Parathyroid adenoma (tissue), 2 donors: ENCODE data around the gene RPL39L.

ENCODE experiments used
- H2AFZ ChIP-seq: fragments of 300-600 bp; sonication (generic); one replicate; pipeline ENCODE4 v1.7.0; 2017; ENCODE audit warnings: antibody characterized with exemption, mild to moderate bottlenecking
- H3K27ac ChIP-seq: fragments of 300-600 bp; sonication (generic); one replicate; pipeline ENCODE4 v1.7.0; 2017
- H3K27me3 ChIP-seq: fragments of 300-600 bp; sonication (generic); one replicate; pipeline ENCODE4 v1.7.0; 2017; ENCODE audit warnings: low read length; ENCODE audit not compliant: control insufficient read depth, insufficient read depth
- H3K36me3 ChIP-seq: fragments of 300-600 bp; sonication (generic); one replicate; pipeline ENCODE4 v1.7.0; 2017; ENCODE audit warnings: low read length; ENCODE audit not compliant: control insufficient read depth, insufficient read depth
- H3K4me1 ChIP-seq: fragments of 300-600 bp; sonication (generic); one replicate; pipeline ENCODE4 v1.7.0; 2017; ENCODE audit warnings: control low read depth
- H3K4me2 ChIP-seq: fragments of 300-600 bp; sonication (generic); one replicate; pipeline ENCODE4 v1.7.0; 2017; ENCODE audit warnings: low read length
- H3K4me3 ChIP-seq: fragments of 300-600 bp; sonication (generic); one replicate; pipeline ENCODE4 v1.7.0; 2017; ENCODE audit warnings: low read depth, low read length
- H3K79me2 ChIP-seq: fragments of 300-600 bp; sonication (generic); one replicate; pipeline ENCODE4 v1.7.0; 2017; ENCODE audit warnings: control low read depth
- H3K9ac ChIP-seq: fragments of 300-600 bp; sonication (generic); one replicate; pipeline ENCODE4 v1.7.0; 2017; ENCODE audit warnings: mild to moderate bottlenecking
- H3K9me3 ChIP-seq: fragments of 300-600 bp; sonication (generic); one replicate; pipeline ENCODE4 v1.7.0; 2017; ENCODE audit warnings: low read length; ENCODE audit not compliant: control insufficient read depth
- CTCF ChIP-seq: fragments of 300-600 bp; sonication (generic); IDR thresholded peaks from one replicate; pipeline ENCODE4 v1.7.0; 2017; ENCODE audit warnings: antibody characterized with exemption, mild to moderate bottlenecking
- donor health status: primary hyperparathyroidism.

The RPL39L gene

GRCh38 chr3:187072511-187072910 is 66.8 kb downstream of the RPL39L start:
- no peak overlapping the region for H2AFZ ChIP-seq
- no peaks in the 10 kb centered on the region for H3K79me2 ChIP-seq
- no peak overlapping the region for H3K4me2 ChIP-seq
- no peaks in the 10 kb centered on the region for H3K36me3 ChIP-seq
- TF ChIP-seq CTCF, result no peak
- no peaks in the 10 kb centered on the region for H3K27me3 ChIP-seq
- H3K9me3 ChIP-seq, result no peaks in the 10 kb centered on the region
- no peaks in the 10 kb centered on the region for H3K4me1 ChIP-seq
- H3K9ac ChIP-seq, result no peak overlapping the region
- H3K4me3 ChIP-seq, result no peak overlapping the region
- no peak overlapping the region for H3K27ac ChIP-seq

- TF ChIP-seq CTCF, result no peak
- Histone ChIP-seq H3K4me1 (no peaks in the 10 kb centered on the region), H3K4me2 (no peak overlapping the region), H3K36me3 (no peaks in the 10 kb centered on the region), H3K9me3 (no peaks in the 10 kb centered on the region), H3K4me3 (no peak overlapping the region), H3K27ac (no peak overlapping the region), H2AFZ (no peak overlapping the region), H3K27me3 (no peaks in the 10 kb centered on the region), H3K9ac (no peak overlapping the region), H3K79me2 (no peaks in the 10 kb centered on the region)
Observed at GRCh38 chr3:187072102-187072501, 67.2 kb downstream of the RPL39L start.
